Panc1 (cell line): Measurements from ENCODE around the gene TRIM60. TPM values are rescaled to one million over a fixed set of nuclear protein-coding genes. Genes with fewer than 3 reads are reported as not detected.

Experiments
- ATAC-seq: fragments of 200-7000 bp; cut with Tn5 transposase; 2 replicates; pipeline ENCODE4 v1.9.1; 2020; ENCODE audit warnings: mild to moderate bottlenecking, moderate library complexity
- BruUV-seq: library from RNA; stranded (reverse); fragments of 400-500 nt; replicated peaks from 2 replicates; lab custom pipeline; 2021; lab: Mats Ljungman, UMichigan
- CTCF ChIA-PET: fragments of 300-600 bp; sonication (Branson Sonifier 250); formaldehyde crosslinking; loops from one replicate; lab custom pipeline; 2022; ENCODE audit warnings: antibody characterized with exemption; lab: Charles Lee
- POLR2A ChIA-PET: fragments of 300-600 bp; sonication (Branson Sonifier 250); formaldehyde crosslinking; loops from one replicate; lab custom pipeline; 2022; ENCODE audit warnings: antibody characterized with exemption; lab: Charles Lee
- DNase-seq: peaks from one replicate; pipeline ENCODE4 v3.0.0-alpha.2; 2010; ENCODE audit warnings: low read depth, low spot score
- H3K27ac ChIP-seq: 2 replicates; pipeline ENCODE4 v1.5.1; 2011; ENCODE audit warnings: mild to moderate bottlenecking, low read length, inconsistent platforms
- H3K27me3 ChIP-seq: fragments of 200-500 bp; sonication (Bioruptor generic); 2 replicates; pipeline ENCODE4 v1.6.0; 2014; ENCODE audit warnings: low read length, inconsistent platforms; ENCODE audit not compliant: control insufficient read depth, insufficient read depth
- H3K36me3 ChIP-seq: fragments of 200-500 bp; sonication (Bioruptor generic); 2 replicates; pipeline ENCODE4 v1.5.1; 2014; ENCODE audit warnings: inconsistent platforms, mild to moderate bottlenecking, low read length, moderate library complexity; ENCODE audit not compliant: control insufficient read depth, insufficient read depth
- H3K4me1 ChIP-seq: 2 replicates; pipeline ENCODE4 v1.5.1; 2011; ENCODE audit warnings: inconsistent platforms, mild to moderate bottlenecking, low read length, moderate library complexity; ENCODE audit not compliant: control insufficient read depth, insufficient read depth
- H3K4me3 ChIP-seq, 2 experiments: 2 replicates each; pipeline ENCODE4 v1.5.1; 2011 to 2012; ENCODE audit warnings: low read depth in 2 of 2, low read length in 2 of 2, mild to moderate bottlenecking in 2 of 2, inconsistent platforms in 1 of 2, moderate library complexity in 1 of 2
- H3K9me3 ChIP-seq: fragments of 200-500 bp; sonication (Bioruptor generic); 2 replicates; pipeline ENCODE4 v1.5.1; 2014; ENCODE audit warnings: low read depth, mild to moderate bottlenecking, inconsistent platforms, low read length, moderate library complexity; ENCODE audit not compliant: control insufficient read depth, insufficient read depth
- CTCF ChIP-seq: fragments of 450-650 bp; IDR thresholded peaks from 2 replicates; pipeline ENCODE4 v1.5.1; 2017; ENCODE audit warnings: mild to moderate bottlenecking
- POLR2AphosphoS5 ChIP-seq: IDR thresholded peaks from 2 replicates; pipeline ENCODE4 v1.6.1; 2012; ENCODE audit warnings: mild to moderate bottlenecking, low read depth, low read length, moderate library complexity
- REST ChIP-seq, 2 experiments: IDR thresholded peaks; 2 replicates each; pipeline ENCODE4 v1.6.1; 2011 to 2012; ENCODE audit warnings: low read depth in 2 of 2, control low read depth in 1 of 2, low read length in 1 of 2, mild to moderate bottlenecking in 1 of 2, moderate library complexity in 1 of 2; ENCODE audit not compliant: insufficient read depth in 1 of 2
- SIN3A ChIP-seq: IDR thresholded peaks from 2 replicates; pipeline ENCODE4 v1.6.1; 2012; ENCODE audit warnings: low read depth, mild to moderate bottlenecking, low read length, moderate library complexity, borderline replicate concordance; ENCODE audit not compliant: insufficient read depth
- TCF7L2 ChIP-seq: IDR thresholded peaks from 2 replicates; pipeline ENCODE4 v1.6.1; 2011; ENCODE audit warnings: mild to moderate bottlenecking, low read depth, low read length, inconsistent platforms
- in situ Hi-C: cut with HindIII; loops from 2 replicates; pipeline ENCODE4 v1.10.0; 2016; ENCODE audit warnings: low sequenced_read_pairs, low pct_unique_long_range_greater_than_20kb
- intact Hi-C: fragments of 100-400 bp; cut with micrococcal nuclease; formaldehyde crosslinking; loops from one replicate; pipeline ENCODE4 v1.10.0; 2022; ENCODE audit not compliant: unreplicated experiment
- total RNA-seq: library from RNA; stranded (reverse); gene quantifications from one replicate; pipeline ENCODE4 v1.2.1, GENCODE V29; 2021; ENCODE audit not compliant: unreplicated experiment

Gene TRIM60
- total RNA-seq, 1 experiment from 2014 or later, result not detected

- no peak overlapping the region for H3K27ac ChIP-seq
- H3K9me3 ChIP-seq, result no peaks in the 10 kb centered on the region
- H3K36me3 ChIP-seq, result no peaks in the 10 kb centered on the region
- ChIA-PET POLR2A (no interaction called here), CTCF (no interaction called here)
- no TSS peak for BruUV-seq
- DNase-seq (no peak), ATAC-seq (no peak)
- in situ Hi-C loops (no loop called here), intact Hi-C loops (no loop called here)
- no peak for TF ChIP-seq REST (IDR thresholded peaks at IDR 0.05; ENCODE audit: insufficient read depth in 1 of 2, low read depth in 2 of 2, low read length in 1 of 2)
- H3K27me3 ChIP-seq, result no peaks in the 10 kb centered on the region
- H3K4me1 ChIP-seq, result no peaks in the 10 kb centered on the region
- no peak overlapping the region for H3K4me3 ChIP-seq
Observed at GRCh38 chr4:165006886-165007285, 24.9 kb upstream of the TRIM60 start.

DNA sequence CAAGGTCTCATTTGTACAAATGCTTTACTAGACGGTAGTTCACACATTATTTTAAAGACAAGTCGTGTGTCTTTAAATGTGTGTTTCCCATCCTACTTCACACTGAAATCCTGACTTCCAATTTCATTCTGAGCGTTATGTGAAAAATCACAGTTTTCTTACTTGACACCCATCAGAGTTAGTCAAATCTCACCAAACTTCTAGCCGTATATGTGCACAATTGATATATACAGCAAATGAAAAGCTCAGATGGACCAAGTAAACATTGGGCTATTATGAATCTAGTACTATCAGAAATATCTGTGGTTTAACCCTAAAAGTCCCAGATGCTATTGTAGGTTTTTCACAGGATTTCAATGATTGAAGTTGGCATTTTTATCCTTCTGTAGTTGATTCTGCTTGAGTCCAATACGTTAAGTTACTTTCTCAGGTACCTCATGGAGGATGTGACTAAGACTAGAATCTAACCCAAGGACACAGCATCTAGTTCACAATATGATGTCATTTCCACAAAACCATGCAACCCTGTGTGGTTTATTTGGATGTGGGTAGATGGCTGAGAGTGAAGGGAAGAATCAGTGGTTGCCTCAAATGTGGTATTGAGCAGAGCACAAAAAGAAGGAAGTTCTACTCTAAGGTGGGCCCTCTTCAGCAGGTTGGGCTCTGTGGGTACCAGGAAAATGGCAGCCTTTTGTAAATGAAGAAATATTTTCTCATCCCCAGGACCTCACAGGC is 22.1 kb upstream of the TRIM60 start:
- H3K27me3 ChIP-seq, result no peaks in the 10 kb centered on the region
- no peak overlapping the region for H3K27ac ChIP-seq
- H3K36me3 ChIP-seq, result no peaks in the 10 kb centered on the region
- TF ChIP-seq TCF7L2 (no peak), SIN3A (no peak), CTCF (no peak), REST (IDR thresholded peaks at IDR 0.05; ENCODE audit: insufficient read depth in 1 of 2, low read depth in 2 of 2, low read length in 1 of 2) (no peak), POLR2AphosphoS5 (no peak)
- in situ Hi-C loops, result no loop called here
- BruUV-seq, result no TSS peak
- ChIA-PET POLR2A (no interaction called here), CTCF (no interaction called here)
- ATAC-seq (no peak), DNase-seq (no peak)
- no peaks in the 10 kb centered on the region for H3K9me3 ChIP-seq
- H3K4me3 ChIP-seq, result no peak overlapping the region
- intact Hi-C loops, result no loop called here
- H3K4me1 ChIP-seq, result no peaks in the 10 kb centered on the region
